ENCODE measurements around the gene SLC17A4.
"Not testable (repeated sequence)": the region's sequence is repeated elsewhere in the genome, so short reads cannot be mapped to it uniquely, and the experiment has no call there.

SLC17A4 gene, protein sequence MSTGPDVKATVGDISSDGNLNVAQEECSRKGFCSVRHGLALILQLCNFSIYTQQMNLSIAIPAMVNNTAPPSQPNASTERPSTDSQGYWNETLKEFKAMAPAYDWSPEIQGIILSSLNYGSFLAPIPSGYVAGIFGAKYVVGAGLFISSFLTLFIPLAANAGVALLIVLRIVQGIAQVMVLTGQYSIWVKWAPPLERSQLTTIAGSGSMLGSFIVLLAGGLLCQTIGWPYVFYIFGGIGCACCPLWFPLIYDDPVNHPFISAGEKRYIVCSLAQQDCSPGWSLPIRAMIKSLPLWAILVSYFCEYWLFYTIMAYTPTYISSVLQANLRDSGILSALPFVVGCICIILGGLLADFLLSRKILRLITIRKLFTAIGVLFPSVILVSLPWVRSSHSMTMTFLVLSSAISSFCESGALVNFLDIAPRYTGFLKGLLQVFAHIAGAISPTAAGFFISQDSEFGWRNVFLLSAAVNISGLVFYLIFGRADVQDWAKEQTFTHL

GRCh38 chr6:25754535-25754934 is at the start of gene SLC17A4:
Gene SLC17A4, plus strand, starts transcription at chr6:25754742. Its CDS starts 7,221 bp downstream, at chr6:25761963.
- FAIRE-seq, result no peak

- FAIRE-seq, result no peak
Measured at GRCh38 chr6:25706314-25707014, 48.1 kb upstream of the SLC17A4 start.

DNA sequence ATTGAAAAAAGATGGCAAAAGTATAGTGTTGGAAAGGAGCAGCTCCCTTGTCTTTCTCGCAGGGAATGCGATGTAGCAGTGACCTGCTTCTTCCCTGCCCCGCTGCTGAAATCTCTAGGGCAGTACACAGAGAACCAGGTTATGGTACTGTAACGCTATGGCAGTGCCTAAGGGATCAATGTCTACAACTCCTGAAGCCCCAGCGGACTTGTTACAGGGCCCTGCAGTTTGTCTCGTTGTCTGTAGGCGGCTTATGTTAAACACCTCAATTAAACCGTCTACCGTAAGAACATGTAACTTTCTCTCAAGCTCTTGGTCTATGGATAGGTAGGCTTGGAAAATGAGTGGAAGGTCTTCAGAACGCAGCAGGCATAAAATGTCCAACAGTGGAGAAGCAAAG is 44.8 kb upstream of the SLC17A4 start:
- FAIRE-seq, result no peak

GRCh38 chr6:25710287-25710686 is 44.3 kb upstream of the SLC17A4 start:
- FAIRE-seq, result no peak

GRCh38 chr6:25713824-25714223 is 40.7 kb upstream of the SLC17A4 start:
- no peak for FAIRE-seq

GRCh38 chr6:25714765-25715164 is 39.8 kb upstream of the SLC17A4 start:
- FAIRE-seq, result no peak

- no peak for FAIRE-seq
Measured at GRCh38 chr6:25715794-25716193, 38.7 kb upstream of the SLC17A4 start.

DNA sequence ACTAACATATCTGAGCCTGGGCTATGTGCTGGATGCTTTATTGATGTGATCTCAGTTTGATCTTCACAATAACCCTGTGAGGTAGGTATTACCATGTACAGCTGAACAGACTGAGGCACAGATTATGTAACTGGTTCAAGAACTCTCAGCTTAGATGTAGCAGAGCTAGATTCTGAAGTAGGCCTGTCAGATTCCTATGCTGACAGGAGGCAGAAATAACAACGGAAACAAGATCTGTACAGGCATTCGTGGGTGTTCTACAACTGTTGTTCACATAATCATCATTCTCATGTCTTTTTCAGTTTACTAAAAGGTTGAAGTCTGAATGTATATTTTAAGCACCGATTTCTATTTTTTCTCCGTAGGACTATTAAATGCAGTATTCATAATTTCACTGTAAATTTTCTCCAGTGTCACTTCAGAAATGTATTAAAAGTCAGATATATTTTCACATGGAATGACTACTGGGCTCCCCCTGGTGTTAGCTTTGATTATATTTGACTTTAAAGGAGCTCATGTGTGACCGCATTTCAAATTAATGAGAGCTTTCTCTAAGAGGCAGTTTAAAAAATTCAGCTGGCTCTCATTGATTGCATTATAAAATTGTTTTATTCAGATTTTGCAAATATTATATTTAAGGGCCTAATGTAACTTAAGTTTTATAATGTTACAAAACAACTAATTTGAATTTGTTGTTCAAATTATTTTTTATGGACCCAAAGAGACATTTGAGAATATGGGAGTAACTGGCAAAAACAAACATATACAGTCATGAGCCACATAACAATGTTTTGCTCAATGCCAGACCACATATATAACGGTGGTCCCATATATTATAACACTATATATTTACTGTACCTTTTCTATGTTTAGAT is 36.4 kb upstream of the SLC17A4 start:
- no peak for FAIRE-seq

DNA sequence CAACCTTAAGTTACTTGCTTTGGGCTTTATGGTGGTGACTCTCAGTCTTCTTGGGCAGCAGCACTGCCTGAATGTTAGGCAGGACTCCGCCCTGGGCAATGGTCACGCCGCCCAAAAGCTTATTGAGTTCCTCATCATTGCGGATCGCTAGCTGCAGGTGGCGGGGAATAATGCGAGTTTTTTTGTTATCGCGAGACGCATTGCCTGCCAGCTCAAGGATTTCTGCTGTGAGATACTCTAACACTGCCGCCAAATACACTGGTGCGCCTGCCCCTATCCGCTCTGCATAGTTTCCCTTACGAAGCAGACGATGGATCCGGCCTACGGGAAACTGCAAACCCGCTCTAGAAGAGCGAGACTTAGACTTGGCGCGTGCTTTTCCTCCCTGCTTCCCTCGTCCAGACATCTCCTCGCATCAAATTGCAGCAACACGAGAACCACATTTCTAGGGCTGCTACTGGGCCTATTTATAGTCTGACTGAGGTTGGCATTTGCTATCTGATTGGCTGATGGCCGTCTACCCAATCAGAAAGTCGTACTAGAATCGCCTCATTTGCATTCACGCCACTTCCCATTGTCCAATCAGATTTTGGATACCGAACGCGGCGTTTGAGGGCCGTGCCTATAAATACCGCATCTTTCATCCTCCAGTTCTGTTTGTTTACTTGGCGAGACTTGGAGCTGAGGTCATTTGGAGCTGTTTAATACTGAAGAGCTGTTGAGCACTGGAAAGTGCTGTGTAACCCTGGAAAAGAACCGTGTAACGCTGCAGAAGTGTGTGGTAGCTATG is 28.2 kb upstream of the SLC17A4 start:
- FAIRE-seq, result no peak

- no peak for FAIRE-seq
Measured at GRCh38 chr6:25727028-25727427, 27.5 kb upstream of the SLC17A4 start.

DNA sequence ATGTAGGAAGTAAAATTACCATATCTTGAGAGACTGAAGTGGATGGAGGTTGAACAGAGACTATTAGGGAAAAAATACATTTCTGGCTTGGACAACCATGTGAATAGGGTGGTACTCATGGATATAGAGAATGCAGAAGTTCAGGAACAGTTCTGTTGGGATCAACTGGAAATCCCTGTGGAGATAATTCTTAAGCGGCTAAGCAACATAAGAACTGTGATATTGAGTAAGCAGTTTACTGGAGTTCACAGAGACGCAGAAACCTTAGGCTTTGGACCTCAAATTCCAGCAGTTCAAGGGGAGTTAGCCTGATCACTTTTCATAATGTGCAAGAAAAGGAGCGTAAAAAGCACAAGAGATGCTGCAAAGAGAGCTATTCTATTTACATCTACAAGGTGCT is 23.6 kb upstream of the SLC17A4 start:
- no peak for FAIRE-seq

GRCh38 chr6:25731721-25732120 is 22.8 kb upstream of the SLC17A4 start:
- no peak for FAIRE-seq

- no peak for FAIRE-seq
Measured at GRCh38 chr6:25732468-25733198, 21.9 kb upstream of the SLC17A4 start.

DNA sequence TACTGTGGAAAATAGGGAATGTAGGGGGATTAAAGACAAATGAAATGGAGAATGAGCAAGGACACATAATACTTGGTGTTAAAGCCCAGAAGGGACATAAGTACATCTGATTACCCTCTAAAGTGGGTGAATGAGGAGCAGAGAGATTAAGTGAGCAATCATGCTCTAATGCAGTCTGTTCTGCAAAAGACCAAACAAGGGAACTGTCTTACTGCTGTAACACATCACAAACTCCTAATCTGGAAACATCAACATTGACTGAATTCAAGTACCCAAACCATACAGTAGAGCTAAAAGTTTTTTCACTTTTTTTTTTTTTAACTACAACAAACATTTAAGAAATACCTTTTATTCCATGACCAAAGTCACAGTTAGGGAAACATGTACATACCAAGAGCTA is 19.3 kb upstream of the SLC17A4 start:
- no peak for FAIRE-seq

DNA sequence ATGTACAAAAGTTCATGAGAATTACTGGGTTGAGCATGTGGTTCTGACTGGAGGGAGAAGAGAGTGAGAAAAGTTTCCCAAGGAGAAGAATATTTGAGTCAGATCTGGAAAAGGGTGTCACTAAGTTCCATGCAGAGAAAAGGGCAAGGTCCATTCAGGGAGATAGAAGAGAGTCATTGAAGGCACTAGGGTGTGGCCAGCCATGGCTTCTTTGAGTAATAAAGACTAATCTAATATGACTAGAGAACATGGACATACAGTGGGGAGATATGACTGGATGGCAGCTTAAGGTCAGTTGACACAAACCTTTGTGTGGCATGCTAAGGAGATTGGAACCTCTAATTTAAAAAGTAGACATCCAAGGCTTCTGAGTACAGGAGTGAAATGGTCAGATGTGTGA is 10.7 kb upstream of the SLC17A4 start:
- no peak for FAIRE-seq

GRCh38 chr6:25745836-25746235 is 8.7 kb upstream of the SLC17A4 start:
- no peak for FAIRE-seq

GRCh38 chr6:25746968-25747367 is 7.6 kb upstream of the SLC17A4 start:
- no peak for FAIRE-seq

- FAIRE-seq, result no peak
Measured at GRCh38 chr6:25747477-25747876, 7.1 kb upstream of the SLC17A4 start.

GRCh38 chr6:25748049-25748448 is 6.5 kb upstream of the SLC17A4 start:
- FAIRE-seq, result no peak

- FAIRE-seq, result not testable (repeated sequence)
Measured at GRCh38 chr6:25748601-25749517, 5.7 kb upstream of the SLC17A4 start.
